ENCODE results near the gene SLC30A7.
"Not testable (repeated sequence)": the region's sequence is repeated elsewhere in the genome, so short reads cannot be mapped to it uniquely, and the experiment has no call there.

GRCh38 chr1:100855116-100855515 is 40.8 kb upstream of the SLC30A7 start:
- TF ChIP-seq POLR2AphosphoS5 (IDR thresholded peaks at IDR 0.05; ENCODE audit: low read depth); CTCF (IDR thresholded peaks at IDR 0.05; ENCODE audit: insufficient read depth, low read length); REST (IDR thresholded peaks at IDR 0.05; ENCODE audit: insufficient replicate concordance, low read depth): not testable (repeated sequence)
